HEK293 (cell line): ENCODE measurements around the gene GUCY1A2.

Experiments
- CTCF ChIA-PET: fragments of 350-600 bp; formaldehyde crosslinking; extraction: SDS; loops from one replicate; lab custom pipeline; 2021; ENCODE audit warnings: antibody characterized with exemption; lab: Yijun Ruan, JAX
- POLR2A ChIA-PET: fragments of 300-600 bp; formaldehyde crosslinking; extraction: SDS; loops from one replicate; lab custom pipeline; 2020; ENCODE audit warnings: antibody characterized with exemption, inconsistent platforms; lab: Yijun Ruan, JAX
- H3K27ac ChIP-seq: fragments of 200-500 bp; sonication (Bioruptor generic); 2 replicates; pipeline ENCODE4 v1.5.1; 2014; ENCODE audit warnings: low read depth, low read length, control low read depth, inconsistent platforms; ENCODE audit errors: extremely low read depth
- H3K36me3 ChIP-seq, 2 experiments: fragments of 200-500 bp in 1 of 2; sonication (Bioruptor generic) in 1 of 2; 1 replicate in 1 of 2; 2 replicates in 1 of 2; pipeline ENCODE4 v1.5.1; 2014 to 2017; ENCODE audit warnings: inconsistent platforms in 2 of 2, low read length in 2 of 2; ENCODE audit not compliant: control insufficient read depth in 2 of 2, insufficient read depth in 1 of 2
- H3K4me1 ChIP-seq: fragments of 200-500 bp; sonication (Bioruptor generic); 2 replicates; pipeline ENCODE4 v1.5.1; 2014; ENCODE audit warnings: mild to moderate bottlenecking, low read length, inconsistent platforms; ENCODE audit not compliant: control insufficient read depth, insufficient read depth
- H3K4me3 ChIP-seq: 2 replicates; pipeline ENCODE4 v1.5.1; 2011; ENCODE audit warnings: low read depth, mild to moderate bottlenecking, control low read depth, low read length, moderate library complexity
- H3K9me3 ChIP-seq: fragments of 200-500 bp; sonication (Bioruptor generic); 2 replicates; pipeline ENCODE4 v1.5.1; 2014; ENCODE audit warnings: low read depth, low read length, inconsistent platforms; ENCODE audit not compliant: control insufficient read depth, insufficient read depth
- HIC1 ChIP-seq: fragments of 450-650 bp; formaldehyde crosslinking; IDR thresholded peaks from 2 replicates; pipeline ENCODE4 v1.5.1; 2016; ENCODE audit warnings: missing biosample characterization, missing genetic modification characterization
- KLF9 ChIP-seq: fragments of 450-650 bp; formaldehyde crosslinking; IDR thresholded peaks from 2 replicates; pipeline ENCODE4 v1.5.1; 2016; ENCODE audit warnings: missing biosample characterization, missing genetic modification characterization, low read depth
- PRDM1 ChIP-seq: fragments of 450-650 bp; formaldehyde crosslinking; IDR thresholded peaks from 2 replicates; pipeline ENCODE4; 2016; ENCODE audit warnings: missing biosample characterization, missing genetic modification characterization
- TRIM28 ChIP-seq: IDR thresholded peaks from 2 replicates; pipeline ENCODE4 v1.6.1; 2011; ENCODE audit warnings: low read length, control low read depth, borderline replicate concordance
- YY2 ChIP-seq: fragments of 450-650 bp; formaldehyde crosslinking; IDR thresholded peaks from 2 replicates; pipeline ENCODE4 v1.5.1; 2016; ENCODE audit warnings: missing biosample characterization, missing genetic modification characterization
- ZBTB44 ChIP-seq: fragments of 450-650 bp; IDR thresholded peaks from 2 replicates; pipeline ENCODE4 v1.5.1; 2018; ENCODE audit warnings: missing biosample characterization, mild to moderate bottlenecking, missing genetic modification characterization
- ZBTB49 ChIP-seq: fragments of 450-650 bp; formaldehyde crosslinking; IDR thresholded peaks from 2 replicates; pipeline ENCODE4 v1.5.1; 2016; ENCODE audit warnings: missing biosample characterization, missing genetic modification characterization, low read depth
- ZNF132 ChIP-seq: fragments of 450-650 bp; formaldehyde crosslinking; IDR thresholded peaks from 2 replicates; pipeline ENCODE4 v1.5.1; 2017; ENCODE audit warnings: missing biosample characterization, missing genetic modification characterization, borderline replicate concordance
- ZNF26 ChIP-seq: fragments of 450-650 bp; formaldehyde crosslinking; IDR thresholded peaks from 2 replicates; pipeline ENCODE4 v1.5.1; 2016; ENCODE audit warnings: missing biosample characterization, missing genetic modification characterization
- ZNF404 ChIP-seq: fragments of 450-650 bp; formaldehyde crosslinking; IDR thresholded peaks from 2 replicates; pipeline ENCODE4 v1.5.1; 2017; ENCODE audit warnings: missing biosample characterization, missing genetic modification characterization
- ZNF555 ChIP-seq: fragments of 450-650 bp; formaldehyde crosslinking; conservative IDR thresholded peaks from 2 replicates; pipeline ENCODE4 v1.5.1; 2017; ENCODE audit warnings: missing biosample characterization, mild to moderate bottlenecking, missing genetic modification characterization, inconsistent platforms
- ZNF585B ChIP-seq: fragments of 450-650 bp; formaldehyde crosslinking; IDR thresholded peaks from 2 replicates; pipeline ENCODE4 v1.5.1; 2016; ENCODE audit warnings: missing biosample characterization, missing genetic modification characterization
- ZNF658 ChIP-seq: fragments of 450-650 bp; formaldehyde crosslinking; IDR thresholded peaks from 2 replicates; pipeline ENCODE4; 2016; ENCODE audit warnings: missing biosample characterization, missing genetic modification characterization
- ZNF670 ChIP-seq: fragments of 450-650 bp; formaldehyde crosslinking; IDR thresholded peaks from 2 replicates; pipeline ENCODE4 v1.5.1; 2016; ENCODE audit warnings: missing biosample characterization, missing genetic modification characterization, low read depth
- ZNF701 ChIP-seq: fragments of 450-650 bp; formaldehyde crosslinking; IDR thresholded peaks from 2 replicates; pipeline ENCODE4 v1.5.1; 2016; ENCODE audit warnings: missing biosample characterization, missing genetic modification characterization
- ZNF747 ChIP-seq: fragments of 450-650 bp; formaldehyde crosslinking; IDR thresholded peaks from 2 replicates; pipeline ENCODE4 v1.5.1; 2016; ENCODE audit warnings: missing biosample characterization, missing genetic modification characterization
- ZSCAN23 ChIP-seq: fragments of 450-650 bp; formaldehyde crosslinking; IDR thresholded peaks from 2 replicates; pipeline ENCODE4 v1.5.1; 2016; ENCODE audit warnings: missing biosample characterization, missing genetic modification characterization
- ZSCAN4 ChIP-seq: fragments of 450-650 bp; formaldehyde crosslinking; IDR thresholded peaks from 2 replicates; pipeline ENCODE4 v1.5.1; 2017; ENCODE audit warnings: missing biosample characterization, missing genetic modification characterization

The GUCY1A2 gene

GRCh38 chr11:106848526-106848925 lies 169.8 kb downstream of the GUCY1A2 start (continued):
- TF ChIP-seq ZNF26 (tag by site-specific recombination): no peak
- TF ChIP-seq, all 188 proteins: peak for 0

GRCh38 chr11:106842134-106842533 lies 176.1 kb downstream of the GUCY1A2 start:
- Histone ChIP-seq H3K4me3 (no peak overlapping the region), H3K27ac (no peak overlapping the region), H3K4me1 (no peaks in the 10 kb centered on the region), H3K9me3 (no peaks in the 10 kb centered on the region), H3K36me3 (no peaks in the 10 kb centered on the region)
- POLR2A ChIA-PET: no interaction called here
- CTCF ChIA-PET: no interaction called here
- no peak for TF ChIP-seq KLF9 (tag by site-specific recombination)
- TF ChIP-seq ZSCAN4 (tag by site-specific recombination): no peak
- TF ChIP-seq ZNF747: no peak
- no peak for TF ChIP-seq ZNF404 (tag by site-specific recombination)
- TF ChIP-seq YY2 (tag by site-specific recombination): no peak

GRCh38 chr11:106840947-106841346 lies 177.3 kb downstream of the GUCY1A2 start:
- Histone ChIP-seq H3K9me3 (no peaks in the 10 kb centered on the region), H3K4me3 (no peak overlapping the region), H3K36me3 (no peaks in the 10 kb centered on the region), H3K4me1 (no peaks in the 10 kb centered on the region), H3K27ac (no peak overlapping the region)
- POLR2A ChIA-PET: no interaction called here
- no peak for TF ChIP-seq PRDM1 (tag by site-specific recombination)
- TF ChIP-seq ZNF585B (tag by site-specific recombination): no peak
- no peak for TF ChIP-seq ZNF555 (tag by site-specific recombination)
- no peak for TF ChIP-seq ZBTB49
- TF ChIP-seq HIC1: no peak
- no peak for TF ChIP-seq ZNF670
- TF ChIP-seq TRIM28: no peak
- CTCF ChIA-PET: no interaction called here

GRCh38 chr11:106840146-106840545 lies 178.1 kb downstream of the GUCY1A2 start:
- Histone ChIP-seq H3K36me3 (no peaks in the 10 kb centered on the region), H3K9me3 (no peaks in the 10 kb centered on the region), H3K4me1 (no peaks in the 10 kb centered on the region), H3K27ac (no peak overlapping the region), H3K4me3 (no peak overlapping the region)
- POLR2A ChIA-PET: no interaction called here
- CTCF ChIA-PET: no interaction called here
- no peak for TF ChIP-seq ZBTB44 (tag by site-specific recombination)
- no peak for TF ChIP-seq ZSCAN23 (tag by site-specific recombination)
- no peak for TF ChIP-seq ZNF132 (tag by site-specific recombination)
- no peak for TF ChIP-seq ZNF658 (tag by site-specific recombination)
- TF ChIP-seq ZNF701 (tag by site-specific recombination): no peak
